GM23338 (cell line): ENCODE results near the gene SLC22A5. TPM values are rescaled to one million over a fixed set of nuclear protein-coding genes. Genes with fewer than 3 reads are reported as not detected.

Experiments
- ATAC-seq: fragments of 200-7000 bp; cut with Tn5 transposase; 3 replicates; pipeline ENCODE4 v1.9.1; 2020
- DNase-seq: peaks from one replicate; pipeline ENCODE4 v3.0.0-alpha.2; 2015; ENCODE audit warnings: low spot score
- H2AFZ ChIP-seq: fragments of 200-600 bp; sonication (generic); 2 replicates; pipeline ENCODE4 v1.8.0; 2016; ENCODE audit warnings: antibody characterized with exemption, mild to moderate bottlenecking, moderate library complexity
- H3F3A ChIP-seq: fragments of 200-600 bp; sonication (generic); replicated peaks from 2 replicates; pipeline ENCODE4 v1.8.0; 2017; ENCODE audit warnings: antibody characterized with exemption, mixed run types, low read depth
- H3K27ac ChIP-seq: fragments of 200-600 bp; sonication (generic); 2 replicates; pipeline ENCODE4 v1.6.1; 2016; ENCODE audit warnings: low read depth
- H3K27me3 ChIP-seq: fragments of 200-600 bp; sonication (generic); 2 replicates; pipeline ENCODE4 v1.8.0; 2016; ENCODE audit warnings: mild to moderate bottlenecking, mixed run types, moderate library complexity; ENCODE audit not compliant: insufficient read depth
- H3K36me3 ChIP-seq: fragments of 200-600 bp; sonication (generic); 2 replicates; pipeline ENCODE4 v1.8.0; 2016; ENCODE audit warnings: mild to moderate bottlenecking; ENCODE audit not compliant: insufficient read depth
- H3K4me1 ChIP-seq: fragments of 200-600 bp; sonication (generic); 2 replicates; pipeline ENCODE4 v1.8.0; 2016; ENCODE audit warnings: mild to moderate bottlenecking, moderate library complexity; ENCODE audit not compliant: insufficient read depth
- H3K4me2 ChIP-seq: fragments of 200-600 bp; sonication (generic); 2 replicates; pipeline ENCODE4 v1.7.1; 2017; ENCODE audit warnings: mixed run types
- H3K4me3 ChIP-seq: fragments of 200-600 bp; sonication (generic); 2 replicates; pipeline ENCODE4 v1.6.1; 2016; ENCODE audit warnings: mixed run types
- H3K79me2 ChIP-seq: fragments of 200-600 bp; sonication (generic); replicated peaks from 2 replicates; pipeline ENCODE4 v1.8.0; 2017; ENCODE audit warnings: mild to moderate bottlenecking; ENCODE audit not compliant: insufficient read depth
- H3K9me2 ChIP-seq: fragments of 200-600 bp; sonication (generic); 2 replicates; pipeline ENCODE4 v1.8.0; 2017; ENCODE audit not compliant: insufficient read depth
- H4K20me1 ChIP-seq: fragments of 200-600 bp; sonication (generic); replicated peaks from 2 replicates; pipeline ENCODE4 v1.8.0; 2017; ENCODE audit warnings: mild to moderate bottlenecking; ENCODE audit not compliant: insufficient read depth
- H3K27ac Mint-ChIP-seq: 2 replicates; pipeline ENCODE4 v1.8.0; 2020; ENCODE audit warnings: inconsistent platforms, mild to moderate bottlenecking, moderate library complexity, mixed read lengths
- H3K27me3 Mint-ChIP-seq: 3 replicates; pipeline ENCODE4 v1.8.0; 2022; ENCODE audit warnings: low read depth, mild to moderate bottlenecking, moderate library complexity, mixed read lengths, inconsistent platforms; ENCODE audit not compliant: insufficient read depth, poor library complexity
- H3K36me3 Mint-ChIP-seq: 3 replicates; pipeline ENCODE4 v1.8.0; 2021; ENCODE audit warnings: low read depth, mild to moderate bottlenecking, inconsistent platforms, moderate library complexity, mixed read lengths
- H3K4me1 Mint-ChIP-seq: 3 replicates; pipeline ENCODE4 v1.8.0; 2020; ENCODE audit warnings: mild to moderate bottlenecking, inconsistent platforms, mixed read lengths
- H3K4me3 Mint-ChIP-seq: 3 replicates; pipeline ENCODE4 v1.8.0; 2021; ENCODE audit warnings: moderate library complexity, mild to moderate bottlenecking, inconsistent platforms, mixed read lengths
- H3K9me3 Mint-ChIP-seq: 3 replicates; pipeline ENCODE4 v1.8.0; 2020; ENCODE audit warnings: moderate library complexity, mild to moderate bottlenecking, inconsistent platforms, mixed read lengths
- CREB1 ChIP-seq: fragments of 250-450 bp; sonication (Bioruptor Pico); IDR thresholded peaks from 2 replicates; pipeline ENCODE4 v1.5.0; 2020; ENCODE audit warnings: low read depth, mild to moderate bottlenecking, moderate library complexity
- EZH2 ChIP-seq: fragments of 200-600 bp; sonication (generic); IDR thresholded peaks from one replicate; pipeline ENCODE4 v1.8.0; 2017; ENCODE audit warnings: antibody characterized with exemption, mild to moderate bottlenecking, low read depth; ENCODE audit not compliant: unreplicated experiment
- EZH2phosphoT487 ChIP-seq: fragments of 200-600 bp; sonication (generic); IDR thresholded peaks from one replicate; pipeline ENCODE4 v1.8.1; 2018; ENCODE audit warnings: antibody characterized with exemption; ENCODE audit not compliant: unreplicated experiment
- JUNB ChIP-seq: IDR thresholded peaks from one replicate; pipeline ENCODE4 v1.6.1; 2016; ENCODE audit warnings: antibody characterized with exemption; ENCODE audit not compliant: unreplicated experiment
- POLR2AphosphoS5 ChIP-seq: IDR thresholded peaks from 2 replicates; pipeline ENCODE4 v1.6.1; 2016; ENCODE audit warnings: antibody characterized with exemption, low read depth
- REST ChIP-seq: IDR thresholded peaks from one replicate; pipeline ENCODE4 v1.6.1; 2018; ENCODE audit warnings: antibody characterized with exemption; ENCODE audit not compliant: unreplicated experiment
- ZNF114 ChIP-seq: fragments of 250-450 bp; sonication (Bioruptor Pico); IDR thresholded peaks from 2 replicates; pipeline ENCODE4 v1.5.0; 2020; ENCODE audit warnings: mild to moderate bottlenecking, moderate library complexity
- ZNF331 ChIP-seq: fragments of 250-450 bp; sonication (Bioruptor Pico); IDR thresholded peaks from 2 replicates; pipeline ENCODE4 v1.5.0; 2020; ENCODE audit warnings: low read depth, mild to moderate bottlenecking, moderate library complexity
- polyA plus RNA-seq: library from polyadenylated mRNA; unstranded; fragments of >200 nt; fragmentation: Nextera tagmentation; extraction: Ambion mirVana; gene quantifications from 2 replicates; pipeline ENCODE4 v1.2.1, GENCODE V29; 2016
- total RNA-seq: library from RNA; depleted of rRNA; stranded (reverse); fragments of >200 nt; shearing (Covaris generic); gene quantifications from 2 replicates; pipeline ENCODE4 v1.2.3, GENCODE V29; 2014
- TF ChIP-seq, protein P1 (sequence below), 2 experiments: fragments of 200-600 bp in 1 of 2; sonication (generic) in 1 of 2; conservative IDR thresholded peaks; 2 replicates each; pipeline versions ENCODE4 v1.5.1 to v1.6.1; 2016 to 2017; ENCODE audit warnings: antibody characterized with exemption in 2 of 2, low read depth in 2 of 2, mild to moderate bottlenecking in 2 of 2, moderate library complexity in 1 of 2
- TF ChIP-seq, protein P2 (sequence below): fragments of 250-450 bp; sonication (Bioruptor Pico); IDR thresholded peaks from 2 replicates; pipeline ENCODE4 v1.5.0; 2020; ENCODE audit warnings: mild to moderate bottlenecking, moderate library complexity

The SLC22A5 gene
- total and polyA plus RNA-seq, 2 experiments from 2014 or later: 1.9 to 2.4 TPM

GRCh38 chr5:132335402-132335801, 34.1 kb upstream of the SLC22A5 start (continued):
- TF ChIP-seq REST (no peak), POLR2AphosphoS5 (no peak), EZH2phosphoT487 (no peak), ZNF114 (CRISPR knock-in tag) (no peak), JUNB (no peak)
- TF ChIP-seq, protein P1, sequence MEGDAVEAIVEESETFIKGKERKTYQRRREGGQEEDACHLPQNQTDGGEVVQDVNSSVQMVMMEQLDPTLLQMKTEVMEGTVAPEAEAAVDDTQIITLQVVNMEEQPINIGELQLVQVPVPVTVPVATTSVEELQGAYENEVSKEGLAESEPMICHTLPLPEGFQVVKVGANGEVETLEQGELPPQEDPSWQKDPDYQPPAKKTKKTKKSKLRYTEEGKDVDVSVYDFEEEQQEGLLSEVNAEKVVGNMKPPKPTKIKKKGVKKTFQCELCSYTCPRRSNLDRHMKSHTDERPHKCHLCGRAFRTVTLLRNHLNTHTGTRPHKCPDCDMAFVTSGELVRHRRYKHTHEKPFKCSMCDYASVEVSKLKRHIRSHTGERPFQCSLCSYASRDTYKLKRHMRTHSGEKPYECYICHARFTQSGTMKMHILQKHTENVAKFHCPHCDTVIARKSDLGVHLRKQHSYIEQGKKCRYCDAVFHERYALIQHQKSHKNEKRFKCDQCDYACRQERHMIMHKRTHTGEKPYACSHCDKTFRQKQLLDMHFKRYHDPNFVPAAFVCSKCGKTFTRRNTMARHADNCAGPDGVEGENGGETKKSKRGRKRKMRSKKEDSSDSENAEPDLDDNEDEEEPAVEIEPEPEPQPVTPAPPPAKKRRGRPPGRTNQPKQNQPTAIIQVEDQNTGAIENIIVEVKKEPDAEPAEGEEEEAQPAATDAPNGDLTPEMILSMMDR (conservative IDR thresholded peaks at IDR 0.05; ENCODE audit: low read depth in 2 of 2): no peak

- DNase-seq: no peak
- Histone ChIP-seq H3K27ac (no peak overlapping the region), H4K20me1 (no peaks in the 10 kb centered on the region), H2AFZ (no peak overlapping the region), H3K79me2 (no peaks in the 10 kb centered on the region), H3K4me2 (no peak overlapping the region), H3K36me3 (no peaks in the 10 kb centered on the region), H3F3A (no peaks in the 10 kb centered on the region), H3K9me2 (no peaks in the 10 kb centered on the region), H3K4me1 (0 out of 2 replicates have a peak, but pooled peaks cover 3% of the 10 kb centered on the region), H3K4me3 (no peak overlapping the region), H3K27me3 (no peaks in the 10 kb centered on the region)
- Mint-ChIP-seq H3K27ac (no peak overlapping the region), H3K4me3 (no peak overlapping the region), H3K36me3 (peaks cover 10% of the 10 kb centered on the region; the same call in 1 of the 3 replicates), H3K27me3 (peaks cover 1% of the 10 kb centered on the region), H3K9me3 (peaks cover 12% of the 10 kb centered on the region), H3K4me1 (peaks cover 17% of the 10 kb centered on the region; the same call in 2 of the 3 replicates)
- ATAC-seq: no peak
- TF ChIP-seq REST (no peak), ZNF331 (CRISPR knock-in tag) (no peak), EZH2 (no peak), CREB1 (CRISPR knock-in tag) (no peak), EZH2phosphoT487 (no peak)
- TF ChIP-seq, protein P2, sequence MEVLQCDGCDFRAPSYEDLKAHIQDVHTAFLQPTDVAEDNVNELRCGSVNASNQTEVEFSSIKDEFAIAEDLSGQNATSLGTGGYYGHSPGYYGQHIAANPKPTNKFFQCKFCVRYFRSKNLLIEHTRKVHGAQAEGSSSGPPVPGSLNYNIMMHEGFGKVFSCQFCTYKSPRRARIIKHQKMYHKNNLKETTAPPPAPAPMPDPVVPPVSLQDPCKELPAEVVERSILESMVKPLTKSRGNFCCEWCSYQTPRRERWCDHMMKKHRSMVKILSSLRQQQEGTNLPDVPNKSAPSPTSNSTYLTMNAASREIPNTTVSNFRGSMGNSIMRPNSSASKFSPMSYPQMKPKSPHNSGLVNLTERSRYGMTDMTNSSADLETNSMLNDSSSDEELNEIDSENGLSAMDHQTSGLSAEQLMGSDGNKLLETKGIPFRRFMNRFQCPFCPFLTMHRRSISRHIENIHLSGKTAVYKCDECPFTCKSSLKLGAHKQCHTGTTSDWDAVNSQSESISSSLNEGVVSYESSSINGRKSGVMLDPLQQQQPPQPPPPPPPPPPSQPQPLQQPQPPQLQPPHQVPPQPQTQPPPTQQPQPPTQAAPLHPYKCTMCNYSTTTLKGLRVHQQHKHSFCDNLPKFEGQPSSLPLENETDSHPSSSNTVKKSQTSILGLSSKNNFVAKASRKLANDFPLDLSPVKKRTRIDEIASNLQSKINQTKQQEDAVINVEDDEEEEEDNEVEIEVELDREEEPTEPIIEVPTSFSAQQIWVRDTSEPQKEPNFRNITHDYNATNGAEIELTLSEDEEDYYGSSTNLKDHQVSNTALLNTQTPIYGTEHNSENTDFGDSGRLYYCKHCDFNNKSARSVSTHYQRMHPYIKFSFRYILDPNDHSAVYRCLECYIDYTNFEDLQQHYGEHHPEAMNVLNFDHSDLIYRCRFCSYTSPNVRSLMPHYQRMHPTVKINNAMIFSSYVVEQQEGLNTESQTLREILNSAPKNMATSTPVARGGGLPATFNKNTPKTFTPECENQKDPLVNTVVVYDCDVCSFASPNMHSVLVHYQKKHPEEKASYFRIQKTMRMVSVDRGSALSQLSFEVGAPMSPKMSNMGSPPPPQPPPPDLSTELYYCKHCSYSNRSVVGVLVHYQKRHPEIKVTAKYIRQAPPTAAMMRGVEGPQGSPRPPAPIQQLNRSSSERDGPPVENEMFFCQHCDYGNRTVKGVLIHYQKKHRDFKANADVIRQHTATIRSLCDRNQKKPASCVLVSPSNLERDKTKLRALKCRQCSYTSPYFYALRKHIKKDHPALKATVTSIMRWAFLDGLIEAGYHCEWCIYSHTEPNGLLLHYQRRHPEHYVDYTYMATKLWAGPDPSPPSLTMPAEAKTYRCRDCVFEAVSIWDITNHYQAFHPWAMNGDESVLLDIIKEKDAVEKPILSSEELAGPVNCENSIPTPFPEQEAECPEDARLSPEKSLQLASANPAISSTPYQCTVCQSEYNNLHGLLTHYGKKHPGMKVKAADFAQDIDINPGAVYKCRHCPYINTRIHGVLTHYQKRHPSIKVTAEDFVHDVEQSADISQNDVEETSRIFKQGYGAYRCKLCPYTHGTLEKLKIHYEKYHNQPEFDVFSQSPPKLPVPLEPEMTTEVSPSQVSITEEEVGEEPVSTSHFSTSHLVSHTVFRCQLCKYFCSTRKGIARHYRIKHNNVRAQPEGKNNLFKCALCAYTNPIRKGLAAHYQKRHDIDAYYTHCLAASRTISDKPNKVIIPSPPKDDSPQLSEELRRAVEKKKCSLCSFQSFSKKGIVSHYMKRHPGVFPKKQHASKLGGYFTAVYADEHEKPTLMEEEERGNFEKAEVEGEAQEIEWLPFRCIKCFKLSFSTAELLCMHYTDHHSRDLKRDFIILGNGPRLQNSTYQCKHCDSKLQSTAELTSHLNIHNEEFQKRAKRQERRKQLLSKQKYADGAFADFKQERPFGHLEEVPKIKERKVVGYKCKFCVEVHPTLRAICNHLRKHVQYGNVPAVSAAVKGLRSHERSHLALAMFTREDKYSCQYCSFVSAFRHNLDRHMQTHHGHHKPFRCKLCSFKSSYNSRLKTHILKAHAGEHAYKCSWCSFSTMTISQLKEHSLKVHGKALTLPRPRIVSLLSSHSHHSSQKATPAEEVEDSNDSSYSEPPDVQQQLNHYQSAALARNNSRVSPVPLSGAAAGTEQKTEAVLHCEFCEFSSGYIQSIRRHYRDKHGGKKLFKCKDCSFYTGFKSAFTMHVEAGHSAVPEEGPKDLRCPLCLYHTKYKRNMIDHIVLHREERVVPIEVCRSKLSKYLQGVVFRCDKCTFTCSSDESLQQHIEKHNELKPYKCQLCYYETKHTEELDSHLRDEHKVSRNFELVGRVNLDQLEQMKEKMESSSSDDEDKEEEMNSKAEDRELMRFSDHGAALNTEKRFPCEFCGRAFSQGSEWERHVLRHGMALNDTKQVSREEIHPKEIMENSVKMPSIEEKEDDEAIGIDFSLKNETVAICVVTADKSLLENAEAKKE (CRISPR knock-in tag): no peak
These were observed 30.0 kb upstream of the SLC22A5 start for GRCh38 chr5:132339502-132339901.
